NB4 (cell line): ENCODE data around the gene EMP3.
A peak's percentile ranks its signal among the peaks of the same experiment; 100 is the strongest.
"Not testable (repeated sequence)": the region's sequence is repeated elsewhere in the genome, so short reads cannot be mapped to it uniquely, and the experiment has no call there.

Experiments used
- DNase-seq: peaks from one replicate; pipeline ENCODE4 v3.0.0; 2010; ENCODE audit warnings: low read depth
- H3K4me3 ChIP-seq: one replicate; pipeline ENCODE4 v1.5.1; 2011; ENCODE audit warnings: mild to moderate bottlenecking, low read depth, low read length, moderate library complexity
- CTCF ChIP-seq: IDR thresholded peaks from one replicate; pipeline ENCODE4 v1.5.1; 2012; ENCODE audit warnings: low read depth, low read length
- MAX ChIP-seq: IDR thresholded peaks from 2 replicates; pipeline ENCODE4 v1.6.1; 2011; ENCODE audit warnings: low read depth, low read length
- MYC ChIP-seq: IDR thresholded peaks from 2 replicates; pipeline ENCODE4 v1.6.1; 2011; ENCODE audit warnings: low read depth, low read length
- POLR2A ChIP-seq: IDR thresholded peaks from 2 replicates; pipeline ENCODE4 v1.6.1; 2011; ENCODE audit warnings: mild to moderate bottlenecking; ENCODE audit not compliant: insufficient read length; ENCODE audit errors: extremely low read depth

Gene EMP3

GRCh38 chr19:48310227-48310626, 15.1 kb upstream of the EMP3 start:
- H3K4me3 ChIP-seq, result no peak overlapping the region
- DNase-seq, result no peak
- TF ChIP-seq POLR2A (no peak), MAX (no peak), MYC (no peak), CTCF (no peak)

GRCh38 chr19:48311384-48311783, 14.0 kb upstream of the EMP3 start:
- TF ChIP-seq MYC, result no peak
- no peak for TF ChIP-seq POLR2A
- TF ChIP-seq MAX, result no peak
- TF ChIP-seq CTCF, result no peak
- no peak overlapping the region for H3K4me3 ChIP-seq
- no peak for DNase-seq

GRCh38 chr19:48315712-48316111, 9.6 kb upstream of the EMP3 start:
- no peak for DNase-seq
- no peak overlapping the region for H3K4me3 ChIP-seq
- TF ChIP-seq MAX (0 out of 2 replicates have a peak, but pooled peaks have one; percentile 13), CTCF (no peak), MYC (no peak), POLR2A (no peak)

GRCh38 chr19:48317708-48317960, 7.7 kb upstream of the EMP3 start:
- H3K4me3 ChIP-seq, DNase-seq: not testable (repeated sequence)

- H3K4me3 ChIP-seq, result no peak overlapping the region
- TF ChIP-seq CTCF, result no peak
Observed at GRCh38 chr19:48318286-48318987, 6.9 kb upstream of the EMP3 start.

GRCh38 chr19:48319647-48320541, 5.5 kb upstream of the EMP3 start:
- DNase-seq, result peak; percentile 93
- no peak overlapping the region for H3K4me3 ChIP-seq
- TF ChIP-seq MAX (no peak), CTCF (peak; percentile 100)

More at GRCh38 chr19:48318286-48318987, 6.9 kb upstream of the EMP3 start:
- DNase-seq, result no peak
